WERI-Rb-1 (cell line): ENCODE results near the gene PIK3R2.
A peak's percentile ranks its signal among the peaks of the same experiment; 100 is the strongest.

ENCODE experiments used
- DNase-seq: peaks from one replicate; pipeline ENCODE4 v3.0.0-alpha.2; 2020
- H3K27ac ChIP-seq: fragments of 250-450 bp; sonication (Bioruptor Pico); 2 replicates; pipeline ENCODE4 v1.5.1; 2020; ENCODE audit warnings: mild to moderate bottlenecking, moderate library complexity
- H3K27me3 ChIP-seq: fragments of 250-450 bp; sonication (Bioruptor Pico); 2 replicates; pipeline ENCODE4 v1.5.1; 2021; ENCODE audit warnings: mild to moderate bottlenecking, low read depth, moderate library complexity; ENCODE audit not compliant: insufficient read depth, severe bottlenecking
- H3K36me3 ChIP-seq: fragments of 250-450 bp; sonication (Bioruptor Pico); 2 replicates; pipeline ENCODE4 v1.5.1; 2020; ENCODE audit warnings: mild to moderate bottlenecking, moderate library complexity
- H3K4me3 ChIP-seq: 2 replicates; pipeline ENCODE4 v1.5.1; 2011; ENCODE audit warnings: low read depth, mild to moderate bottlenecking, control low read depth, low read length
- H3K9me3 ChIP-seq: fragments of 250-450 bp; sonication (Bioruptor Pico); 2 replicates; pipeline ENCODE4 v1.5.1; 2021; ENCODE audit warnings: mild to moderate bottlenecking, moderate library complexity; ENCODE audit not compliant: severe bottlenecking
- CTCF ChIP-seq: IDR thresholded peaks from 2 replicates; pipeline ENCODE4 v1.5.1; 2011; ENCODE audit warnings: low read depth, mild to moderate bottlenecking, control low read depth, inconsistent platforms, low read length

Gene PIK3R2

GRCh38 chr19:18160971-18161635 is 8.1 kb downstream of the PIK3R2 start:
- peak; percentile 62 for DNase-seq
- Histone ChIP-seq H3K9me3 (no peaks in the 10 kb centered on the region), H3K27ac (peak overlapping the region; percentile 74), H3K36me3 (peaks cover 48% of the 10 kb centered on the region), H3K4me3 (peak overlapping the region; percentile 13), H3K27me3 (no peaks in the 10 kb centered on the region)
- TF ChIP-seq CTCF = peak; percentile 42; the same call in 1 of the 2 replicates

DNA sequence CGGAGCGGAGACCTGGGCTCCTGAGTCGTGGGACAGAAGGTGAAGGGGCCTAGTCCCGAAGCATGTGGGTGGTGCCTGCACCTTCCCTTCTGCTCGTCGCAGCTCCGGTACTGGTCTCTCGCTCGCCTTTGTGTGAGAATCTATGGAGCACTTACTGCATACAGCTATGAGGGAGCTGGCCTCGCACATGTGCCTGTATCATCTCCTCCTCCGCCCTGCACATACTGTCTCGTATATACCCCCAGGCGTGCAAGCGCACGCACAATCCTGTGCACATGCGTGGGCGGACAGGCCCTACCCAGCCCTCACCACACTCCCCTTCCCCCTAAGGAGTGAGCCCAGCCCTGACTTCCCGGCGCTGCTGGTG is 8.7 kb downstream of the PIK3R2 start:
- H3K9me3 ChIP-seq = no peaks in the 10 kb centered on the region
- H3K36me3 ChIP-seq = peaks cover 48% of the 10 kb centered on the region
- H3K27me3 ChIP-seq = no peaks in the 10 kb centered on the region
- no peak for DNase-seq
- no peak for TF ChIP-seq CTCF
- no peak overlapping the region for H3K4me3 ChIP-seq
- H3K27ac ChIP-seq = no peak overlapping the region

DNA sequence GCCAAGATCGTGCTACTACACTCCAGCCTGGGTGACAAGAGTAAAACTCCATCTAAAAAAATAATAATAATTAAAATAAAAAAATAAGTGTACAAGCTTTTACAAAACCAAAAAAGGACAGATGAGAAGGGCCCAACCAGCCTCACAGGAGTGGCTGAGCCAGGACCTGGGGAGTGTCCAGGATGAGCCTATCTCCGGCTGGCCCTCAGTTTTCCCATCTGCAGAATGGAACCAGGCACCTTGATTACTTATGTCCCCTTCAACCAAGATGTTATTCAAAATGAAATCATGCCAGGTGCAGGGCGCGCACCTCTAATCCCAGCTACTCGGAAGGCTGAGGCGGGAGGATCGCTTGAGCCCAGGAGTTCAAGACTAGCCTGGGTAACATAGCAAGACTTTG is 11.1 kb downstream of the PIK3R2 start:
- no peak overlapping the region for H3K27ac ChIP-seq
- no peak for TF ChIP-seq CTCF

DNA sequence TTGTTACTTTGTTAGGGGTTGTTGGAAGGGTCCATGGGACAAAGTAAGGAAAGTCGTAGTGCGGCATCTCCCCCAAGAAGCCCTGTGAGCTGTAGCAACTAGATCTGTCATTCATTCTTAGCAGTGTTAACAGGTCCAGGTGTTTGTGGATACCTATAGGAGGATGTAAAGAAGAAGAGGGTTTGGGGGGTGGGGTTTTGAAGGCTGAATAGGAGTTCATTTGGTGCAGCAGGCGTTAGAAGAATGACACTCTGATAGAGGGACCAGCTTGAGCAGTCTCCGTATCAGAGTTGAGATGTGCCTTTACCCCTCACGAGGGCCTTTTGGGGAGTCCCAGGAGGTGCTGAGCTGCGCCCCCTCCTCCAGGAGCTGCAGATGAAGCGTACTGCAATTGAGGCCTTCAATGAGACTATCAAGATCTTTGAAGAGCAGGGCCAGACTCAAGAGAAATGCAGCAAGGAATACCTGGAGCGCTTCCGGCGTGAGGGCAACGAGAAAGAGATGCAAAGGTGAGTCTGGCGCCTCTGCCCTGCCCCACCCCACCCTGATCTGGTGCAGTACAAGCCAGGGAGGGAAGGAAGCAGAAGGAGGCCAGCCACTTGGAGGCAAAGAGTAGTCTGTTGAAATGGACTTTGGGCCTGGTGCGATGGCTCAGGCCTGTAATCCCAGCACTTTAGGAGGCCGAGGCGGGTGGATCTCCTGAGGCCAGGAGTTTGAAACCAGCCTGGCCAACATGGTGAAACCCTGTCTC is 13.0 kb downstream of the PIK3R2 start:
- no peak overlapping the region for H3K4me3 ChIP-seq

More for the DNA sequence above, 11.1 kb downstream of the PIK3R2 start:
- Histone ChIP-seq H3K9me3 (no peaks in the 10 kb centered on the region), H3K36me3 (peaks cover 71% of the 10 kb centered on the region), H3K27me3 (no peaks in the 10 kb centered on the region), H3K4me3 (no peak overlapping the region)
- no peak for DNase-seq

DNA sequence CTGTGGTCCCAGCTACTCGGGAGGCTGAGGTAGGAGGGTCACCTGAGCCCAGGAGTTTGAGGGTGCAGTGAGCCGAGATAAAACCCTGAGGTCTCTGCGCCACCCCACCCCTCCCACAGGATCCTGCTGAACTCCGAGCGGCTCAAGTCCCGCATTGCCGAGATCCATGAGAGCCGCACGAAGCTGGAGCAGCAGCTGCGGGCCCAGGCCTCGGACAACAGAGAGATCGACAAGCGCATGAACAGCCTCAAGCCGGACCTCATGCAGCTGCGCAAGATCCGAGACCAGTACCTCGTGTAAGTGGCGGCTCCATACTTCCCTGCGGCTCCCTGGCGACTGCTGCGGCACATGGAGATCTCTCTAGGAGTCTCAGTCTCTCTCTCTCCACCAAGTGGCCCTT is 14.0 kb downstream of the PIK3R2 start:
- no peak overlapping the region for H3K27ac ChIP-seq
- peaks cover 67% of the 10 kb centered on the region for H3K36me3 ChIP-seq
- DNase-seq = no peak
- no peak for TF ChIP-seq CTCF
- no peak overlapping the region for H3K4me3 ChIP-seq
- H3K9me3 ChIP-seq = no peaks in the 10 kb centered on the region
- no peaks in the 10 kb centered on the region for H3K27me3 ChIP-seq

More for the DNA sequence above, 13.0 kb downstream of the PIK3R2 start:
- no peak overlapping the region for H3K27ac ChIP-seq
- no peak for DNase-seq
- no peak for TF ChIP-seq CTCF
- no peaks in the 10 kb centered on the region for H3K9me3 ChIP-seq
- no peaks in the 10 kb centered on the region for H3K27me3 ChIP-seq
- H3K36me3 ChIP-seq = peaks cover 72% of the 10 kb centered on the region
